HTR-8/SVneo (cell line): Measurements from ENCODE around the gene EYA2.

Source experiments
- DNase-seq: peaks from one replicate; pipeline ENCODE4 v3.0.0; 2011; ENCODE audit warnings: low spot score, mixed read lengths; ENCODE audit not compliant: insufficient read length
- FAIRE-seq: peaks from 2 replicates; lab custom pipeline; 2011; peaks lifted over from hg19 to GRCh38; lab: Jason Lieb, UNC

EYA2 gene

DNA sequence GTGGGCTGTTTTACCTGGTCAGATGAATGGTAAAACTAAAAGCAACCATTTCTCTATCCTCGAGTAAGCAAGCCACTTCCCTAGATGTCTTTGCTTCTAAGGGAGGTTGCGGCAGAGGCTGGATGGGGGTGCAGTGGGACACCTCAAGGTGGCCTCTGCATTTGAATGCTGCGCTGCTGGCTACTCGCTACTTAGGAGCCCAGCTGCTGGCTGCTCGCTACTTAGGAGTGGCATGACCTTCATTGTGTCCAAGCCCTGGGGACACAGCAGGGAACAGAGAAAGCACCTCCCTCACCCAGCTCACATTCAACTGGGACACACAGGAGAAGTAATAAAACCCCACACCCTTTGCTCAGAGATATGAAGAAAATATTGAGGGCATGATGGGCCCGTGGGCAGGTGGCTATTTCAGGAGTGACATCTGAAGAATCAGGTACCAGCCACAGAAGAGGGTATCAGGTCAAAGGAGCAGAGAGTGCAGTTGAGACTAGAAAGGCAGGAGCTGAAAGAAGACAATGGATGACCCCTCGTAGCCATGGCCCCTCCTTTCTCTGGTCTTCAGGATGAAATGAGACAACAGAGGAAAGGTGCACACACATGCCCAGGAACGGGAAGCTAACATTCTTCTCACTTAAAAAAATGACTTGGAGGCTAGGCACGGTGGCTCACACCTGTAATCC lies 312.5 kb downstream of the EYA2 start:
- DNase-seq (no peak), FAIRE-seq (peak; percentile 33)

DNA sequence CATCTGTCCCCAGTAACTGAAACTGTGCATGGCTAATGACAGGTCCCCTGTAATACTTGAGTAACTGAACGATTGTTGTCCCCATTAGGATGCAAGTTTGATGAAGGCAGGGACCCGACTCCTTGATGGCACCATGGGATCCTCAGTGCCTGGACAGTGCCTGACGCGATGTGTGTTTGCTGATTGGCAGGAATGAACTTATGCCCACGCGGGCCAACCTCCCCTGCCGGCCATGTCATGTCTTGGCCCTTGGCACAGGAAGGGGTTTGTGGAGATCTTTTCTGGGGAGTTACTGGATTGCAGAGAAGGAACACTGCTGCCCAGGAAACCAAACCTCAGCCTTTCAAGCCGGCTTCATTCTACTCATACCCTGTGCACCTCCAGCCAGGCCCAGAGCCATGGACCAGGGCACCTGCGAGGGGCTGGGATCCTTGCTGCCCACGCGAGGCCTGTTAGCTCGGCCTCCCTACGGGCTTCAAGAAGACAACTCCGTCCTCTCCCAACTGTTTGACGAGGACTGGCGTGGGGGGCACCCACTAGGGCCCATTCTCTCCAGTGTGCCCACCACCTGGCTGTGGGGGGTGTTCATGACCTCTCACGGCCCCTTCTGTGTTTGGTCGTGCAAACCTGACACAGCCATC lies 314.0 kb downstream of the EYA2 start:
- FAIRE-seq, result peak; percentile 31
- DNase-seq, result no peak

DNA sequence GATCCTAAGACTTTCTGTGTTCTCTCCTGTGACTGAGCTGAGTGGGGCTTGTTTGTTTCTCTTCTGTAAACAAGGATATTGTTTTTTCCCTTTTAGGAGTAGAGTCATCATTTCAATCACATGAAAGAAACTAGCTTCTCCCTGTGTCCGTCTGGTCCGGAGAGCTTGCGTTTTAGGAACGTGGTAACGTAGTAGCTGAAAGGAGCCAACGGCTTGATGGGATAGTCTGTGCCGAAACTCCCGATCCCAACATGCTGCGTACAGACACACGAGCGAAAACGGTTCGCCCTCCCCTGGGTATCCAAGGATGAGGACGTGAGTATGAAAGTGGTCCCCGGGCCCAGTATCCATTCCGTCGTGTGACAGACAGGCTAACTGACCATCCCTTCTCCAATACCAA lies 315.3 kb downstream of the EYA2 start:
- FAIRE-seq (no peak), DNase-seq (no peak)

- FAIRE-seq (no peak), DNase-seq (no peak)
Observed at GRCh38 chr20:47210470-47210869, 315.8 kb downstream of the EYA2 start.

- DNase-seq (no peak), FAIRE-seq (no peak)
Observed at GRCh38 chr20:47211036-47211435, 316.4 kb downstream of the EYA2 start.

DNA sequence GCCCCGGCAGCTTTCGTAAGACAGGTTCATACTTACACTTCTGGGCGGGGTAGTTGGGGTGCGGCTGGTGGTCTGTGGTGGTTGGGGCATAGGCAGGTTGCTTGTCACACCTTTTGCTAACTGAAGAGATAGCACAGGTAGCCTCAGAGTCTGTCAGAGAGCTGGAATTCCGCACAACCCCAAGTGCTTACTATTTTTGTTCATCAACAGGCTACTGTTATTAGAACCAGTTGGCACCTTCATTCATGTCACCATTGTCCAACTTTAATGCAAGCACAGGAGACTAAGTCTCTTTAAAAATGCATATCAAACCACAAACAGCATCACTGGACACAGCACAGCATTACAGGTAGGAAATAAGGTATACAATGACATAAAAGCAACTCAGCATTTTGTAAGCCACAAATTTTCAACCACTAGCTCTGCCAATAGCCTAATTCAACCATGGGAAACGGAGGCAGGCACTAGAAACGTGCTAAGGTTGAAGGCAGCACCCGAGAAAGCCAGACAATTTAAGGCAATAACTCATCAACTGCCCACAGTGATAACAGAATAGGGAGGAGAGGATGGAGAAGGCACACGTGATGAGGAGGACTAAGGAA lies 318.1 kb downstream of the EYA2 start:
- DNase-seq, result no peak
- FAIRE-seq, result no peak

- DNase-seq (no peak), FAIRE-seq (no peak)
Observed at GRCh38 chr20:47213966-47214365, 319.3 kb downstream of the EYA2 start.

DNA sequence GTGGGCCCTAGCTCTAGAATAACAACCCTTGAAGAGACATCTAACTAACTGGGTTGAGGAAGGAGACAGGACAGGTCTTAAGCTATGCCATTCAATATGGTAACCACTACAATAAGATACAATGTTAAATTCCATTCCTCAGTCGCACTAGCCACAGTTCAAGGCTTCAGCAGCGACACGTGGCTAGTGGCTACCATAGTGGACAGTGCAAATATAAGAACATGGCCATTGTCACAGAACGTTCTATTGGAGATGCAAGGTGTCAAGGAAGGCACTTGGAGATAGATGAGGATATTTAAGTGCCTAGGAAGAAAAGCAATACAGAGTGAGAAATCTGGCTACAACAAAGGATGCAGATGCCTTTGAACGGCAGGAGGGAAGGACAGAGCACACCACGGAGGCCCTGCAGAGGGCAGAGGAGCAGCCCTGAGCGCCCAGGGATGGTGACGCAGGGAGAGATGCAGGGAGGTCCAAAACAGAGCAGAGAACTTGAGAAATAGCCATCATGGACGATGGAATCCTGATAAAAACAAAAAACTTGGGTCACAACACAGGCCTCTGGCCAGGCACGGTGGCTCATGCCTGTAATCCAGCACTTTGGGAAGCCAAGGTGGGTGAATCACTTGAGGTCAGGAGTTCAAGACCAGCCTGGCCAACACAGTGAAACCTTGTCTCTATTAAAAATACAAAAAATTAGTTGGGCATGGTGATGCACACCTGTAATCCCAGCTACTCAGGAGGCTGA lies 321.2 kb downstream of the EYA2 start:
- DNase-seq (no peak), FAIRE-seq (no peak)

DNA sequence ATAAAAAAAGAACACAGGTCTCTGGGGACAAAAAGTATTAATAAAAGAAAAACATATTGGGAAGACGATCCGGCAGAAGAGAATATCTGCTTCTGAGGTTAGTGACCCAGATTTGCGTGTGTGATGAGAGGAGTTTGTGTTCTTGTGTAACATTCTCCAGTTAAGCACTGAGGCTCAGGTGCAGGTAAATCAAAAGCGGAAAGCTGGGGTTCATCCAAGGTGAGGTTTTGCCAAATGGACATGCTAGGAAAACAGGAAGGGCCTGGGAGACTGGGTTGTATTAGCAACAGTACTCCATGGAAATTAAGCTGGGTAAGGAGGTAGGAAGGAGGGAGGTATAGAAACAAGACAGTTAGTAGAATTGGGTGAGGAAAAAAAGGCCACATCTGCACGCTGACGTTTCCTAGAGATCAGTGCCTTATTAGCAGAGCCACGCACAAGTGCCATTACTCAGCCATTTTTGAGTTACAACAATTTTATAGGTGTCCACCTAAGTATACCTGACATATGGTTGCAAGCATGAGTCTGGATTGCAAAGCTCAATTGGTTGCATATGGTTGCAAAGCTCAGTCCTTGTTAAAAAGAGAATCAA lies 322.3 kb downstream of the EYA2 start:
- FAIRE-seq (peak; percentile 26), DNase-seq (no peak)

DNA sequence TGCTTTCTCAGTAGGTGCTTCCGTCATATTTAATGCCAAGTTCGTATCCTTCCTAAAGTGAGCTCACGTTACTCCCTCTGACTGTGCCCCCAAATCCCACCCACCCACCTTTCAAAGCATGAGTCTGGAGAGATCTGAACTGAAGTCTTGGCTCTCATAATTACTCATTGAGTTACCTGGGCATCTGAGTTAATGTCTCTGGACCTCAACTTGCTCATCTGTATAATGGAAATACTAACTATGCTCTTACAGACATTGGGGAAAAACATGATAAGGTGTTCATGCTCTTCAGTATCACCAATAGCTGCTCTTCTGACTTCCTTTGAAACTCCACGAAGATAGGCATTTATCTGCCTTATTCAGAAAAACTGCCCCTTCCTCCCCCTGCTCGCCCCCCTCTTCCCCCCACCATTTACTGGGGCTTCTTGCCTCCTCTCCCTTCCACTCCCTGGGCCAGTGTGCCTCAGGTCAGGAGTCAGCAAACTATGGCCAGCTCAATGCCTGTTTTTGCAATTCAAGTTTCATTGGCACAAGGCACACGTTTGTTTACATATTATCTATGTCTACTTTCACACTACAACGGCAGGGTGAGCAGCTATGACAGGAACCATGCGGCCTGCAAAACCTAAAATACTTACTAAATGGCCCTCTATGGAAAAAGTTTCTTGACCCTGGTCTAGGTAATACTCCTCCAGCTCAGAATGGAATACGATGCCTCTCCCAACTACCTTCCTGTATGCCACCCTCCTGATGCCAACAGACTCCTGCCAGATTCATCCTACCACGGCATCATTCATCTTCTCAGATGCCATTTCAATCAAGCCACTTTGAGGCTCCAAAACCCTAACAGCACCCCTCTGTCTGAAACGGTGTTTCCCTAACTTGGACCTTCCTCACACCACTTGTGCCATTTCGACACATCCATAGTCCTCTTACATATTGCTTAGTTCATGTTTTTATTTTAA lies 323.1 kb downstream of the EYA2 start:
- no peak for DNase-seq

DNA sequence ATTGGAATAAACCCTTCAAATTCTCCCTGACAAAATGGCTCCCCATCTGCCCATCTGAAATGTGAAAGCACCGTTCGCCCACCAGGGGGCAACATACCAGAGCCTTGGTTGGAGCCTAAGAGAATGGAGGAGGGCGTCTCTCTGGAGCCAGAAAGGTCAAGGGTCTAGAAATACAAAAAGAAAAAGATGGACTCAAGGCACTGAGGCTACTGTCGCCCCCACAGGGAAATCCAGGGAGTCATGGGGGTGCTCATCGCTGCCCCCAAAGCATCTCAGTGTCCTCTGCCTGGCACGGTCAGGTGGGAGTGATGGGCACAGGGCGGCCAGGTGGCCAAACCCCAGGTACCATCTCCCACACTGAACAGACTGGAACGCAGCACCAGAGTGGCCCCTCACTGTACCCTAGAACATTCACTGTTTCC lies 325.5 kb downstream of the EYA2 start:
- DNase-seq, result peak; percentile 60

More for the DNA sequence above, 323.1 kb downstream of the EYA2 start:
- FAIRE-seq, result peak; percentile 28

GRCh38 chr20:47221036-47221625 lies 326.5 kb downstream of the EYA2 start:
- FAIRE-seq, result no peak

More for the DNA sequence above, 325.5 kb downstream of the EYA2 start:
- no peak for FAIRE-seq

GRCh38 chr20:47222468-47223119 lies 328.0 kb downstream of the EYA2 start:
- no peak for DNase-seq
- FAIRE-seq, result no peak

More at GRCh38 chr20:47221036-47221625, 326.5 kb downstream of the EYA2 start:
- DNase-seq, result no peak

DNA sequence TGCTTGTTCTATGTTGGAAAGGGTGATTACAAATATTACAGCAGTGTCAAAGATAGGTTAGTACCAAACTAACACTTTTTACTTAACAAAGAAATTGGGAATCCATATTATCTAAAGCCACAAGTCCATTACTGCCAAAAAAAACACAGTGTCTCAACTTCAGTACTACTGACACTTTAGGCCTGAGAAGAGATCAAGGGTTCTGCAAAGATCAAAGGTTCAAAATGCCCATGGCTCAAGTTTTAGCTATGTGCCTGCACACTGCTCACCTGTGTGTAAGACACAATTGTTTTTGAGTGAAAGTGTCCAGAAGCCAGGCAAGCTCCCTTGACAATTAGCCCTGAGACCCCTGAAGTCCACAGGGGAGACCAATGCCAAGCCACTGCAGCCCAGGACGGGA lies 329.3 kb downstream of the EYA2 start:
- FAIRE-seq (no peak), DNase-seq (no peak)

GRCh38 chr20:47224300-47224791 lies 329.7 kb downstream of the EYA2 start:
- FAIRE-seq (peak; percentile 36), DNase-seq (no peak)

DNA sequence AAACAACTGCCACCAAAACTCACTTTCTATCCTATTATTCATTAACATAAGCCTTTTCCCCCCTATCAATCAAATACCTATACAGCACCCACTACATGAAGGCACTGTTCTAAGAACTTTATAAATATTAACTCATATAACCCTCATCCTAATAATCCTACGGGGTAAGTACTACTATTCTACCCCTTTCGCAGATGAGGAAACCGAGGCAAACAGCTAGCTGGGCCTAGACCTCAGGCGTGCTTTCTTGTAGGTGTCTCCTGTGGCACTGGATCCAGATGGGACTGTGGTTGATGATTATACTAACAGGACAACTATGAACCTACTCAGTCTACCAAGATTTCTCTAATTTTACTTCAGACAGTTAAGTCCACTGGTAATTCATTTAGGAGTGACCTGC lies 330.2 kb downstream of the EYA2 start:
- FAIRE-seq, result no peak
- DNase-seq, result no peak

DNA sequence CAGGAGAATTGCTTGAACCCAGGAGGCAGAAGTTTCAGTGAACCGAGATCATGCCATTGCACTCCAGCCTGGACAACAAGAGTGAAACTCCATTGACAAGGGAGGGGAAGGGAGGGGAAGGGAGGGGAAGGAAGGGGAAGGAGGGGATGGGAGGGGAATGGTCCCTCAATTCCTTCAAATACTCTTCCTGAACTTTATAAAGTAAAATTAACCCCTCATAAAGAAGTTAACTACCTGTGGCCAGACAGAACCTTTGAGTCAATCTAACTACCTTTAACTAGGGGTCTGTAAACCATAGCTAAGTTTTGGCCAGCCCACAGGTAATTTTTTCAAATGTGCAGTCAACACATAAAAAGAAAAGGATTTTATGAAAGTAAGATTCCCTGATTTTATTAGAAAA lies 330.8 kb downstream of the EYA2 start:
- FAIRE-seq (no peak), DNase-seq (no peak)

DNA sequence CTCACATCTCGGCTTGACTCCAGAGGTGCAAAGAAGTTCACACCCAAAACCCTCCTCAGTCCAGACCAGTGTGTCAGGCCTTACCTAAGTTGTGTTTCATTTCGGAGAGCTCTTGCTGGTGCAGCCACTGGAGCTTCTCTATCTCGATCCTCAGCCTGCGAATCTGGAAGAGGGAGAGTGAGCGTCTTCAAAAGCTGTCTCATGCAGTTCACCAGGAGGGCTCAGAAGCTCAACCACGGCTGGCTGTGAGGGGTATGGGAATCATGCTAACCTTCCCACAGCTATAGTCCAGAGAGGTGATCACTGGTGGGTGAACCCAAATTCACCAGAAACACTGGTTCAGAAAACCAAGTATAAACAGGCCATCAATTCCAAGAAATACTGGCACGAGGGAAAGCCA lies 332.5 kb downstream of the EYA2 start:
- FAIRE-seq (no peak), DNase-seq (no peak)
